Measurements from ENCODE around the gene FEM1B. TPM values are rescaled to one million over a fixed set of nuclear protein-coding genes. Genes with fewer than 3 reads are reported as not detected.

The FEM1B gene
- total RNA-seq, 2 donors from 2014 or later = 46.0 to 50.0 TPM

DNA sequence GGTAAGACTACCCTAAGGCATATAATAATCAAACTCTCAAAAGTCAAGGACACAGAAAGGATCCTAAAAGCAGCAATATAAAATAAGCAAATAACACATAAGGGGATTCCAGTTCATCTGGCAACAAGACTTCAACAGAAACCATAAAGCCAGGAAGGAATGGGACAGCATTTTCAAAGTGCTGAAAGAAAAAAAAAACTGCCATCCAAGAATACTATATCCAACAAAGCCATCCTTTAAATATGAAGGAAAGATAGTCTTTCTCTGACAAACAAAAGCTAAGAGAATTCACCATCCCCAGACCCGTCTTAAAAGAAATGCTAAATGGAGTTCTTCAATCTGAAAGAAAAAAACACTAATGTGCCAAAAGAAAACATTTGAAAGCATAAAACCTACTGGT, 33.3 kb upstream of the FEM1B start:
- no peaks in the 10 kb centered on the region for H3K27me3 ChIP-seq (replicated peaks; ENCODE audit: insufficient read depth)
- 97% methylated on average over 1 of the region's 1 CpG for WGBS
- no peaks in the 10 kb centered on the region for H3K4me1 ChIP-seq (replicated peaks)
- no peak for DNase-seq (ENCODE audit: low spot score)
- intact Hi-C loops (cut with DNase I) = no loop called here
- no peak overlapping the region for H3K27ac ChIP-seq
- TF ChIP-seq POLR2A (IDR thresholded peaks at IDR 0.05) = no peak
- TF ChIP-seq, protein P1, sequence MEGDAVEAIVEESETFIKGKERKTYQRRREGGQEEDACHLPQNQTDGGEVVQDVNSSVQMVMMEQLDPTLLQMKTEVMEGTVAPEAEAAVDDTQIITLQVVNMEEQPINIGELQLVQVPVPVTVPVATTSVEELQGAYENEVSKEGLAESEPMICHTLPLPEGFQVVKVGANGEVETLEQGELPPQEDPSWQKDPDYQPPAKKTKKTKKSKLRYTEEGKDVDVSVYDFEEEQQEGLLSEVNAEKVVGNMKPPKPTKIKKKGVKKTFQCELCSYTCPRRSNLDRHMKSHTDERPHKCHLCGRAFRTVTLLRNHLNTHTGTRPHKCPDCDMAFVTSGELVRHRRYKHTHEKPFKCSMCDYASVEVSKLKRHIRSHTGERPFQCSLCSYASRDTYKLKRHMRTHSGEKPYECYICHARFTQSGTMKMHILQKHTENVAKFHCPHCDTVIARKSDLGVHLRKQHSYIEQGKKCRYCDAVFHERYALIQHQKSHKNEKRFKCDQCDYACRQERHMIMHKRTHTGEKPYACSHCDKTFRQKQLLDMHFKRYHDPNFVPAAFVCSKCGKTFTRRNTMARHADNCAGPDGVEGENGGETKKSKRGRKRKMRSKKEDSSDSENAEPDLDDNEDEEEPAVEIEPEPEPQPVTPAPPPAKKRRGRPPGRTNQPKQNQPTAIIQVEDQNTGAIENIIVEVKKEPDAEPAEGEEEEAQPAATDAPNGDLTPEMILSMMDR (IDR thresholded peaks at IDR 0.05) = no peak
- no peak for TF ChIP-seq POLR2AphosphoS5 (IDR thresholded peaks at IDR 0.05)
- H3K9me3 ChIP-seq = no peaks in the 10 kb centered on the region
- H3K4me3 ChIP-seq = no peak overlapping the region
- no peaks in the 10 kb centered on the region for H3K36me3 ChIP-seq

- Histone ChIP-seq H3K27ac (no peak overlapping the region), H3K9me3 (no peaks in the 10 kb centered on the region), H3K4me1 (replicated peaks) (no peaks in the 10 kb centered on the region), H3K36me3 (no peaks in the 10 kb centered on the region), H3K27me3 (replicated peaks; ENCODE audit: insufficient read depth) (no peaks in the 10 kb centered on the region), H3K4me3 (no peak overlapping the region)
- 73% methylated on average over 3 of the region's 3 CpGs for WGBS
- intact Hi-C loops (cut with DNase I) = no loop called here
- TF ChIP-seq POLR2AphosphoS5 (IDR thresholded peaks at IDR 0.05) (no peak), POLR2A (IDR thresholded peaks at IDR 0.05) (no peak)
- TF ChIP-seq, protein P1 (IDR thresholded peaks at IDR 0.05) = no peak
- no peak for DNase-seq (ENCODE audit: low spot score)
Measured at GRCh38 chr15:68249058-68249713, 28.4 kb upstream of the FEM1B start.

GRCh38 chr15:68252925-68253534, 24.5 kb upstream of the FEM1B start:
- Histone ChIP-seq H3K9me3 (no peaks in the 10 kb centered on the region), H3K27me3 (replicated peaks; ENCODE audit: insufficient read depth) (no peaks in the 10 kb centered on the region), H3K4me1 (replicated peaks) (no peaks in the 10 kb centered on the region), H3K27ac (no peak overlapping the region), H3K4me3 (no peak overlapping the region), H3K36me3 (no peaks in the 10 kb centered on the region)
- WGBS = 24% methylated on average over 7 of the region's 7 CpGs
- intact Hi-C loops (cut with DNase I) = loop anchor here (5.0 to 10.0 kb wide), 2 partner anchors 54 to 422 kb away; no protein-coding TSS in a partner anchor
- TF ChIP-seq POLR2A (IDR thresholded peaks at IDR 0.05) (no peak), POLR2AphosphoS5 (IDR thresholded peaks at IDR 0.05) (peak; percentile 51)
- TF ChIP-seq, protein P1 (IDR thresholded peaks at IDR 0.05) = peak; percentile 30 to 90 (median 80)
- peak; percentile 54 for DNase-seq (ENCODE audit: low spot score)

DNA sequence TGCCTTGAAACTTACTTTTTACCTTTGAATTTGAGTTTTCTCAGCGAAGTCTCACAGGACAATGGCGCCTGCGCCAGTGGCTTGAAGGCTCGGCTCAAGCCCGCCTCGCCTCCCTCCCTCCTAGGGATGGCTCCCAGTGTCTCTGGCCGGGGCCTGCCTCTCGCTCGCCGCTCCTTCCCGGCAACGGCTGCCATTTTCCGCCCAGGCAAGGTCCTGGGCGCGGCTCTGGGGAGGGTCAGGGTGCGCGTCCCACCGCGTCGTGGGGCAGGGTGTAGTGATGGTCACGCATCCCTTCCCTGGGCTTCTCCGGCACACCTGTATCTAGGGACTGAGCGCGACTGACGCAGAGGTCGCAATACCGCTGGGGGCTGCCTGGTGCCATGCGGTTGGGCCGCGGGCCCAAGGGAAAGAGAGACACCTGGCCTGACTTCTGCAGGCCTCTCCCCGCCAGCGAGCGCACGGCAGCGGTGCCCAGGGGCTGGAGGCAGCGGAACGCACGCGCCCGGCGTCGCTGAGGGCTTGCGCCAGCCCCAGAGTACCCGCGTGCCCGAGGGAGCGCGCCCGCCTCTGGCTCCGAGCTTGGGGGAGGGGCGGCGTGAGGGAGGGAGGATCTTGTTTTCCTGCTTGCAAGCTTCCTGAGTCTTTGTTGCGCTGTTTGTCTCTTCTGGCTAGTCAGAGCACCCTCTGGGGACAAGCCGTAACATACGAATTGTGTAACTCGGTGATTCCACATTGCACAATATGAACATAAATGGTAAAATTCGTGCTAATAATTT, 20.7 kb upstream of the FEM1B start:
- TF ChIP-seq POLR2A (IDR thresholded peaks at IDR 0.05) (peak; percentile 86), POLR2AphosphoS5 (IDR thresholded peaks at IDR 0.05) (peak; percentile 97)
- TF ChIP-seq, protein P1 (IDR thresholded peaks at IDR 0.05) = peak in 1 of 4 experiments; percentile 25
- intact Hi-C loops (cut with DNase I) = loop anchor here (10.0 kb wide), 1 partner anchor 418 kb away; no protein-coding TSS in a partner anchor
- Histone ChIP-seq H3K27ac (peak overlapping the region; percentile 86 to 93), H3K4me1 (replicated peaks) (no peaks in the 10 kb centered on the region), H3K4me3 (peak overlapping the region; percentile 40 to 43), H3K27me3 (replicated peaks; ENCODE audit: insufficient read depth) (no peaks in the 10 kb centered on the region), H3K36me3 (no peaks in the 10 kb centered on the region), H3K9me3 (no peaks in the 10 kb centered on the region)
- DNase-seq (ENCODE audit: low spot score) = peak; percentile 93
- 6% methylated on average over 56 of the region's 57 CpGs for WGBS

Measured in prostate gland (tissue), 2 donors.